ENCODE measurements around the gene REXO4. TPM values are rescaled to one million over a fixed set of nuclear protein-coding genes. Genes with fewer than 3 reads are reported as not detected.

The REXO4 gene
- polyA plus RNA-seq, 1 experiment, result 24.0 TPM

GRCh38 chr9:133421615-133422542 is 4.1 kb upstream of the REXO4 start, which contains the start of gene ADAMTS13:
TSS of gene ADAMTS13 (plus strand) at chr9:133422367. CDS start at chr9:133422444, 77 bp downstream.
- POLR2A ChIA-PET, result no interaction called here
- TF ChIP-seq, protein P1, sequence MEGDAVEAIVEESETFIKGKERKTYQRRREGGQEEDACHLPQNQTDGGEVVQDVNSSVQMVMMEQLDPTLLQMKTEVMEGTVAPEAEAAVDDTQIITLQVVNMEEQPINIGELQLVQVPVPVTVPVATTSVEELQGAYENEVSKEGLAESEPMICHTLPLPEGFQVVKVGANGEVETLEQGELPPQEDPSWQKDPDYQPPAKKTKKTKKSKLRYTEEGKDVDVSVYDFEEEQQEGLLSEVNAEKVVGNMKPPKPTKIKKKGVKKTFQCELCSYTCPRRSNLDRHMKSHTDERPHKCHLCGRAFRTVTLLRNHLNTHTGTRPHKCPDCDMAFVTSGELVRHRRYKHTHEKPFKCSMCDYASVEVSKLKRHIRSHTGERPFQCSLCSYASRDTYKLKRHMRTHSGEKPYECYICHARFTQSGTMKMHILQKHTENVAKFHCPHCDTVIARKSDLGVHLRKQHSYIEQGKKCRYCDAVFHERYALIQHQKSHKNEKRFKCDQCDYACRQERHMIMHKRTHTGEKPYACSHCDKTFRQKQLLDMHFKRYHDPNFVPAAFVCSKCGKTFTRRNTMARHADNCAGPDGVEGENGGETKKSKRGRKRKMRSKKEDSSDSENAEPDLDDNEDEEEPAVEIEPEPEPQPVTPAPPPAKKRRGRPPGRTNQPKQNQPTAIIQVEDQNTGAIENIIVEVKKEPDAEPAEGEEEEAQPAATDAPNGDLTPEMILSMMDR (IDR thresholded peaks at IDR 0.05; ENCODE audit: insufficient read depth, low read depth, low read length), result no peak
- peaks cover 2% of the 10 kb centered on the region; the same call in 1 of the 2 replicates for H3K27me3 ChIP-seq (ENCODE audit: control insufficient read depth, insufficient read depth, low read length)
- H3K36me3 ChIP-seq (ENCODE audit: control insufficient read depth, insufficient read depth, low read length), result no peaks in the 10 kb centered on the region
- DNase-seq (ENCODE audit: low read depth), result no peak
- no peak within 1 kb of the TSS for H3K4me3 ChIP-seq (ENCODE audit: low read depth, low read length)
- CTCF ChIA-PET, result interaction anchor here (1.0 kb wide), 1 partner anchor 9 kb away, joined by 3 read pairs; no protein-coding TSS in a partner anchor

DNA sequence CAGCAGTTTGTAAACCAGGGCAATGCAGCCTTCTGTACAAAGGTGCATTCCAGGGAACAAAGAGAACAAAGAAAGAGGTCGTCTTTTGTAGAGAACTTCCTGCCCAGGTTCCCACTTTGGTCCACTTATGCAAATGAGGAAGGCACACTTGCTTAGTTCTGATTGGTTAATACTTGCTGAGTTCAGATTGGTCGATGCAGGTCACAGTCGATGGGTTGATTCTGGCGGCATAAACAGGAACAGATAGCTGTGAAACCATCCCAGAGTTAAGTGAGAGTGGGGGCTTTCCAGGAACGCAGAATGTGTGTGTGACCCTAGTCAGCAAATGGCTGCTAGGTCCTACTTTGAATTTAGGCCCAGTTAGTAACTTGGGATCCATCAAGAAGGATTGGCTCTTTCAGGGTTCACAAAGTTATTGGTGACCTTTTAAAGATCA is 2.6 kb upstream of the REXO4 start:
- Histone ChIP-seq H3K36me3 (ENCODE audit: control insufficient read depth, insufficient read depth, low read length) (peaks cover 3% of the 10 kb centered on the region; the same call in 1 of the 2 replicates), H3K27me3 (ENCODE audit: control insufficient read depth, insufficient read depth, low read length) (no peaks in the 10 kb centered on the region), H3K4me3 (ENCODE audit: low read depth, low read length) (no peak overlapping the region)
- POLR2A ChIA-PET, result no interaction called here
- no peak for DNase-seq (ENCODE audit: low read depth)
- CTCF ChIA-PET, result no interaction called here
- TF ChIP-seq, protein P1 (IDR thresholded peaks at IDR 0.05; ENCODE audit: insufficient read depth, low read depth, low read length), result no peak

- CTCF ChIA-PET, result no interaction called here
- Histone ChIP-seq H3K4me3 (ENCODE audit: low read depth, low read length) (no peak overlapping the region), H3K36me3 (ENCODE audit: control insufficient read depth, insufficient read depth, low read length) (peaks cover 7% of the 10 kb centered on the region), H3K27me3 (ENCODE audit: control insufficient read depth, insufficient read depth, low read length) (no peaks in the 10 kb centered on the region)
- DNase-seq (ENCODE audit: low read depth), result no peak
- TF ChIP-seq, protein P1 (IDR thresholded peaks at IDR 0.05; ENCODE audit: insufficient read depth, low read depth, low read length), result no peak
- POLR2A ChIA-PET, result no interaction called here
These were observed 1.2 kb upstream of the REXO4 start for GRCh38 chr9:133419005-133419404.

GRCh38 chr9:133415170-133415569 is 2.6 kb downstream of the REXO4 start:
- H3K4me3 ChIP-seq (ENCODE audit: low read depth, low read length), result no peak overlapping the region
- DNase-seq (ENCODE audit: low read depth), result no peak
- no peaks in the 10 kb centered on the region for H3K27me3 ChIP-seq (ENCODE audit: control insufficient read depth, insufficient read depth, low read length)
- H3K36me3 ChIP-seq (ENCODE audit: control insufficient read depth, insufficient read depth, low read length), result peaks cover 20% of the 10 kb centered on the region
- ChIA-PET CTCF (interaction anchor here (1.2 to 3.0 kb wide), 2 partner anchors 10 to 12 kb away, joined by 4 to 13 read pairs; no protein-coding TSS in a partner anchor), POLR2A (no interaction called here)
- TF ChIP-seq, protein P1 (IDR thresholded peaks at IDR 0.05; ENCODE audit: insufficient read depth, low read depth, low read length), result no peak

- TF ChIP-seq, protein P1 (IDR thresholded peaks at IDR 0.05; ENCODE audit: insufficient read depth, low read depth, low read length), result no peak
- H3K36me3 ChIP-seq (ENCODE audit: control insufficient read depth, insufficient read depth, low read length), result peaks cover 27% of the 10 kb centered on the region
- no peak overlapping the region for H3K4me3 ChIP-seq (ENCODE audit: low read depth, low read length)
- no peak for DNase-seq (ENCODE audit: low read depth)
- ChIA-PET POLR2A (no interaction called here), CTCF (no interaction called here)
- no peaks in the 10 kb centered on the region for H3K27me3 ChIP-seq (ENCODE audit: control insufficient read depth, insufficient read depth, low read length)
These were observed 9.8 kb downstream of the REXO4 start for GRCh38 chr9:133408042-133408441.
